ELR (cell line): ENCODE data around the gene TYMP.
A peak's percentile ranks its signal among the peaks of the same experiment; 100 is the strongest.

Experiments
- DNase-seq: peaks from one replicate; pipeline ENCODE4 v3.0.0-alpha.2; 2015; ENCODE audit warnings: low read depth

TYMP gene

GRCh38 chr22:50529897-50530579, at the start of gene TYMP:
Gene TYMP, minus strand, starts transcription at chr22:50530012. Its CDS starts 303 bp downstream, at chr22:50529709.
- DNase-seq, result peak; percentile 61

GRCh38 chr22:50578776-50579310, 49.0 kb upstream of the TYMP start:
- no peak for DNase-seq

GRCh38 chr22:50577987-50578775, 48.4 kb upstream of the TYMP start, which contains the start of gene CPT1B:
Gene CPT1B, minus strand, starts transcription at chr22:50578427. Its CDS starts 512 bp downstream, at chr22:50577915.
- no peak for DNase-seq

GRCh38 chr22:50577697-50577986, 47.8 kb upstream of the TYMP start:
- DNase-seq, result no peak

- no peak for DNase-seq
Observed at GRCh38 chr22:50576806-50577696, 47.2 kb upstream of the TYMP start.

GRCh38 chr22:50576070-50576469, 46.3 kb upstream of the TYMP start:
- peak; percentile 75 for DNase-seq

- no peak for DNase-seq
Observed at GRCh38 chr22:50575426-50575941, 45.7 kb upstream of the TYMP start.

- no peak for DNase-seq
Observed at GRCh38 chr22:50574383-50574755, 44.6 kb upstream of the TYMP start.

- no peak for DNase-seq
Observed at GRCh38 chr22:50573491-50574382, 43.9 kb upstream of the TYMP start.

GRCh38 chr22:50572965-50573364, 43.2 kb upstream of the TYMP start:
- no peak for DNase-seq

- DNase-seq, result no peak
Observed at GRCh38 chr22:50571264-50572175, 41.7 kb upstream of the TYMP start.

- DNase-seq, result no peak
Observed at GRCh38 chr22:50570861-50571260, 41.0 kb upstream of the TYMP start.

GRCh38 chr22:50569896-50570535, 40.2 kb upstream of the TYMP start:
- no peak for DNase-seq

GRCh38 chr22:50569041-50569459, 39.2 kb upstream of the TYMP start:
- DNase-seq, result no peak

- no peak for DNase-seq
Observed at GRCh38 chr22:50568626-50569025, 38.8 kb upstream of the TYMP start.

GRCh38 chr22:50567721-50568252, 38.0 kb upstream of the TYMP start:
- DNase-seq, result no peak

- DNase-seq, result no peak
Observed at GRCh38 chr22:50564289-50564688, 34.5 kb upstream of the TYMP start.

GRCh38 chr22:50563413-50564160, 33.8 kb upstream of the TYMP start:
- no peak for DNase-seq
